HL-60 (cell line): Measurements from ENCODE around the gene SPSB2.

ENCODE experiments used
- GABPA ChIP-seq: IDR thresholded peaks from 2 replicates; pipeline ENCODE4 v1.6.1; 2012; ENCODE audit warnings: low read depth
- POLR2AphosphoS5 ChIP-seq: IDR thresholded peaks from 2 replicates; pipeline ENCODE4 v1.6.1; 2012; ENCODE audit warnings: low read depth
- TF ChIP-seq, protein P1 (sequence below): IDR thresholded peaks from one replicate; pipeline ENCODE4 v1.5.1; 2011; ENCODE audit warnings: low read length, control low read depth, inconsistent platforms; ENCODE audit not compliant: insufficient read depth
- TF ChIP-seq, protein P2 (sequence below): IDR thresholded peaks from 2 replicates; pipeline ENCODE4 v1.6.1; 2012; ENCODE audit warnings: low read depth; ENCODE audit not compliant: insufficient replicate concordance

DNA sequence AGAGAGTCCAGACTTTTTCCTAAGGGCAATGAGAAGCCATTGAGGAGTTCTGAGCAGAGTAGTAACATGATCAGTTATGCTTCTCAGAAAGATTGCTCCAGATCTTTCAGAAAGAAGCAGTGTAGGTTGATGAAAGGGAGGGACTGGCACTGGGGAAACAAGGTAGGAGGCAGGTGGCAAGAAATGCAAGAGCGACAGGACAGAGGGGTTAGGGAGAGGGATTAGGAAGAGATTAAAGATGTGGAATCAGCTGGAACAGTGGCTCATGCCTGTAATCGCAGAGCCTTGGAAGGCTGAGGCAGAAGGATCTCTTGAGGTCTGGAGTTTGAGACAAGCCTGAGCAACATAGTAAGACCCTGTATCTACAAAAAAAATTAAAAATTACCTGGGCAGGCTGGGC is 25.4 kb downstream of the SPSB2 start:
- TF ChIP-seq, protein P1, sequence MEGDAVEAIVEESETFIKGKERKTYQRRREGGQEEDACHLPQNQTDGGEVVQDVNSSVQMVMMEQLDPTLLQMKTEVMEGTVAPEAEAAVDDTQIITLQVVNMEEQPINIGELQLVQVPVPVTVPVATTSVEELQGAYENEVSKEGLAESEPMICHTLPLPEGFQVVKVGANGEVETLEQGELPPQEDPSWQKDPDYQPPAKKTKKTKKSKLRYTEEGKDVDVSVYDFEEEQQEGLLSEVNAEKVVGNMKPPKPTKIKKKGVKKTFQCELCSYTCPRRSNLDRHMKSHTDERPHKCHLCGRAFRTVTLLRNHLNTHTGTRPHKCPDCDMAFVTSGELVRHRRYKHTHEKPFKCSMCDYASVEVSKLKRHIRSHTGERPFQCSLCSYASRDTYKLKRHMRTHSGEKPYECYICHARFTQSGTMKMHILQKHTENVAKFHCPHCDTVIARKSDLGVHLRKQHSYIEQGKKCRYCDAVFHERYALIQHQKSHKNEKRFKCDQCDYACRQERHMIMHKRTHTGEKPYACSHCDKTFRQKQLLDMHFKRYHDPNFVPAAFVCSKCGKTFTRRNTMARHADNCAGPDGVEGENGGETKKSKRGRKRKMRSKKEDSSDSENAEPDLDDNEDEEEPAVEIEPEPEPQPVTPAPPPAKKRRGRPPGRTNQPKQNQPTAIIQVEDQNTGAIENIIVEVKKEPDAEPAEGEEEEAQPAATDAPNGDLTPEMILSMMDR: no peak
- TF ChIP-seq GABPA (no peak), POLR2AphosphoS5 (no peak)
- TF ChIP-seq, protein P2, sequence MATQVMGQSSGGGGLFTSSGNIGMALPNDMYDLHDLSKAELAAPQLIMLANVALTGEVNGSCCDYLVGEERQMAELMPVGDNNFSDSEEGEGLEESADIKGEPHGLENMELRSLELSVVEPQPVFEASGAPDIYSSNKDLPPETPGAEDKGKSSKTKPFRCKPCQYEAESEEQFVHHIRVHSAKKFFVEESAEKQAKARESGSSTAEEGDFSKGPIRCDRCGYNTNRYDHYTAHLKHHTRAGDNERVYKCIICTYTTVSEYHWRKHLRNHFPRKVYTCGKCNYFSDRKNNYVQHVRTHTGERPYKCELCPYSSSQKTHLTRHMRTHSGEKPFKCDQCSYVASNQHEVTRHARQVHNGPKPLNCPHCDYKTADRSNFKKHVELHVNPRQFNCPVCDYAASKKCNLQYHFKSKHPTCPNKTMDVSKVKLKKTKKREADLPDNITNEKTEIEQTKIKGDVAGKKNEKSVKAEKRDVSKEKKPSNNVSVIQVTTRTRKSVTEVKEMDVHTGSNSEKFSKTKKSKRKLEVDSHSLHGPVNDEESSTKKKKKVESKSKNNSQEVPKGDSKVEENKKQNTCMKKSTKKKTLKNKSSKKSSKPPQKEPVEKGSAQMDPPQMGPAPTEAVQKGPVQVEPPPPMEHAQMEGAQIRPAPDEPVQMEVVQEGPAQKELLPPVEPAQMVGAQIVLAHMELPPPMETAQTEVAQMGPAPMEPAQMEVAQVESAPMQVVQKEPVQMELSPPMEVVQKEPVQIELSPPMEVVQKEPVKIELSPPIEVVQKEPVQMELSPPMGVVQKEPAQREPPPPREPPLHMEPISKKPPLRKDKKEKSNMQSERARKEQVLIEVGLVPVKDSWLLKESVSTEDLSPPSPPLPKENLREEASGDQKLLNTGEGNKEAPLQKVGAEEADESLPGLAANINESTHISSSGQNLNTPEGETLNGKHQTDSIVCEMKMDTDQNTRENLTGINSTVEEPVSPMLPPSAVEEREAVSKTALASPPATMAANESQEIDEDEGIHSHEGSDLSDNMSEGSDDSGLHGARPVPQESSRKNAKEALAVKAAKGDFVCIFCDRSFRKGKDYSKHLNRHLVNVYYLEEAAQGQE: no peak
